ENCODE data around the gene FAM229A.
A peak's percentile ranks its signal among the peaks of the same experiment; 100 is the strongest.

FAM229A gene

DNA sequence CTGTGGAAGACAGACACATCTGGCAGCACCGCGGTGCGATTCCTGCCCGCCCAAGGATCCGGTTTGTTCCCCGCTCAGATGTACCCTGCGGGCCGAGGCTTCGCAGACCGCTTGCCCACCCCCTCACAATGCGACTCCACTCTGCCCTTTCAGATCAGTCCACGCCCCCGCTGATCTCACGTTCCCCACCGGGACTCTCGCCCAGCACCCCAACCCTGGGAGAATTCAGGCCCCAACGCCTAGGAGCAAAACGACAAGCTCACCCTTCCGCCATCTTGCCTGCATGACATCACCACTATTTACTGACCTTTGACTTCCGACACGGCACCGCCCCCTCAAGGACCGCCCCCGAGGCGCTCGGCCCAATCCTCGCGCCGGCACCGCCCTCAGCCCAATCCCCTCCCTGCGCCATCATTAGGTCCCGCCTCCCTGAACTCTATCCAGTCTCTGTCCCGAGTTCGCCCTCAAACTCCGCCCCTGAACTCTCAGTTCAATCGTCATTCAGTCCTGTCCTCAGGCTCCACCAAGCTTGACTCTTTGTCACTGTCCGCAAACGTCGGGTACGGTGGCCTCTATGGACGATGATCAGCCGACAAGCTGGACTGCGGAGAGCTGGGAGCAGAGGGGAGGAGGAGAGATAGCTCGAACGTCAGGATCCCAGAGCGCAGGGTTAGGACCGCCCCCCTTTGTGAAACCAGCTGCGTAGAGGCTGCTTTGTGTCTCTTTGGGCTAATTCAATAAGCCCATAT lies 32.0 kb upstream of the FAM229A start, which contains the start of gene BSDC1:
BSDC1 (minus strand) TSS at position 301 of the 749 bp plus-strand sequence; CDS start at position 274, 27 bp downstream.
- peak; percentile 99 for FAIRE-seq
- DNase-seq (ENCODE audit: insufficient read length): peak; percentile 89
- TF ChIP-seq TAF1 (IDR thresholded peaks at IDR 0.05; ENCODE audit: borderline replicate concordance, low read depth, low read length) (peak; percentile 70; the same call in 1 of the 2 replicates), POLR2A (IDR thresholded peaks at IDR 0.05; ENCODE audit: low read depth, low read length) (peak; percentile 95), POLR2AphosphoS5 (IDR thresholded peaks at IDR 0.05; ENCODE audit: low read depth, low read length) (peak; percentile 81; the same call in 1 of the 2 replicates)

GRCh38 chr1:32393832-32394140 lies 31.5 kb upstream of the FAM229A start:
- FAIRE-seq (no peak), DNase-seq (ENCODE audit: insufficient read length) (no peak)
- no peak for TF ChIP-seq POLR2A (IDR thresholded peaks at IDR 0.05; ENCODE audit: low read depth, low read length)
- TF ChIP-seq TAF1 (IDR thresholded peaks at IDR 0.05; ENCODE audit: borderline replicate concordance, low read depth, low read length): no peak
- TF ChIP-seq POLR2AphosphoS5 (IDR thresholded peaks at IDR 0.05; ENCODE audit: low read depth, low read length): no peak

GRCh38 chr1:32393136-32393535 lies 30.9 kb upstream of the FAM229A start:
- no peak for TF ChIP-seq TAF1 (IDR thresholded peaks at IDR 0.05; ENCODE audit: borderline replicate concordance, low read depth, low read length)
- no peak for TF ChIP-seq POLR2A (IDR thresholded peaks at IDR 0.05; ENCODE audit: low read depth, low read length)
- no peak for TF ChIP-seq POLR2AphosphoS5 (IDR thresholded peaks at IDR 0.05; ENCODE audit: low read depth, low read length)
- FAIRE-seq (no peak), DNase-seq (ENCODE audit: insufficient read length) (no peak)

GRCh38 chr1:32392325-32392724 lies 30.0 kb upstream of the FAM229A start:
- no peak for FAIRE-seq
- TF ChIP-seq TAF1 (IDR thresholded peaks at IDR 0.05; ENCODE audit: borderline replicate concordance, low read depth, low read length) (no peak), POLR2A (IDR thresholded peaks at IDR 0.05; ENCODE audit: low read depth, low read length) (no peak), POLR2AphosphoS5 (IDR thresholded peaks at IDR 0.05; ENCODE audit: low read depth, low read length) (no peak)
- no peak for DNase-seq (ENCODE audit: insufficient read length)

DNA sequence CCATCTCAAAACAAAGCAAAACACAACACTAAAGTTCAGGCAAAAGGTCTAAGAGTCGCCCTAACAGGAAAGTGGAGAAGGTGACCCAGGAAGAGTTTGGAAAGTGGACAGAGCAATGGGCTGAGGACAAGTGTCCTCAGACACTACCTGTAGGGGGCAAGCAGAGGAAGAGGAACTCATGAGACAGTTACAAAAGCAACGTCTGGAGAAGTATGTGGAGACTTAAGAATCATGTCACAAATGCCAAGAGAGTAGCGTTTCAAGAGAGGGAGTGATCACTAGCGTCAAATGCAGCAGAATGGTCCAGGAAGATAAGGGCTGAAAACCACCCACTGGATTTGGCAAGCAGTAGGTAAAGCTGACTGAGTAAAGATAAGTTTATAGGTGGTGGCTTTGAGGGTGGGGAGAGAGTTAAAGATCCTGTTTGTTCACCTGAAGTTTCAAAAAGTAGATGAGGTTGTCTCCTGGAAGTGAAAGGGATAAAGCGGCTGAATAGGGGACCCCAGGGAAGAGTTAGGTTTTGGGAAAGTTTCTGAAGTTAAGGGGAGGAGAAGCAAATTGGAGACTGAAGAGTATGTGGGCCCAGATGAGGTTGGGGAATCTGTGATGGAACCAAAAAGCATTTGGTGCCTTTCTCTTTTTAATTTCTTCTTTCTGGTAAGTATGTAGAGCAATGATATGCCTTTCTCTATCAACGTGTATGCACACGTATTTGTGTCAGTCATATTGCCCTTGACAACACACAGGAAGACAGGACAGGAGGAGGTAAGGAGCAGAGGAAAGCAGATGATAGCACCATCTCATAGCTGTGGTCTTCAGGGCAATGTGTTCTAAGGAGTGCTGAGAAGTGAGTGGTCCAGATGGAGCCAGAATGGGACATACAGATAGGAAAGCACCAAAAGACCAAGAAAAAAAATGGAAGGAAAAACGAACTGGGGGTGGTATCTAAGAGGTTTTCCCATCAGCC lies 28.9 kb upstream of the FAM229A start:
- TF ChIP-seq TAF1 (IDR thresholded peaks at IDR 0.05; ENCODE audit: borderline replicate concordance, low read depth, low read length) (no peak), POLR2A (IDR thresholded peaks at IDR 0.05; ENCODE audit: low read depth, low read length) (no peak), POLR2AphosphoS5 (IDR thresholded peaks at IDR 0.05; ENCODE audit: low read depth, low read length) (no peak)
- FAIRE-seq (no peak), DNase-seq (ENCODE audit: insufficient read length) (no peak)

GRCh38 chr1:32388641-32389040 lies 26.4 kb upstream of the FAM229A start:
- DNase-seq (ENCODE audit: insufficient read length) (no peak), FAIRE-seq (no peak)
- no peak for TF ChIP-seq POLR2AphosphoS5 (IDR thresholded peaks at IDR 0.05; ENCODE audit: low read depth, low read length)
- no peak for TF ChIP-seq TAF1 (IDR thresholded peaks at IDR 0.05; ENCODE audit: borderline replicate concordance, low read depth, low read length)
- TF ChIP-seq POLR2A (IDR thresholded peaks at IDR 0.05; ENCODE audit: low read depth, low read length): no peak

- no peak for DNase-seq (ENCODE audit: insufficient read length)
- FAIRE-seq: no peak
- no peak for TF ChIP-seq POLR2AphosphoS5 (IDR thresholded peaks at IDR 0.05; ENCODE audit: low read depth, low read length)
Observed at GRCh38 chr1:32386676-32387392, 24.5 kb upstream of the FAM229A start.

DNA sequence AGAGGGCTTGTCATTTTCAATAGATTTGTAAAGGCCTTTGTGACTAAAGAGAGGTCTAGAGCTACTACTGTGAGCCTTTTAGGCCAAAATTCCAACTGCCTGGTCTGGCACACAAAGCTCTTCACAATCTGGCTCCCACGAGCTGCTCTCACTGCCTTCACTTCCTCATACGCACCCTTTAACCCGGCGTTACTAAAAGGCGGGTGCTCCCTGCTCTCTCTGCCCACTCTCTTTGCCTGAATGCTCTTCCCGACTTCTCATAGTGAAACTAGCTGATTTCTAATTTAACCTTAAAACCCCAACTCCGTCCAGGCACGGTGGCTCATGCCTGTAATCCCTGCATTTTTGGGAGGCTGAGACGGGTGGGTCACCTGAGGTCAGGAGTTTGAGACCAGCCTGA lies 17.8 kb upstream of the FAM229A start:
- TF ChIP-seq POLR2A (IDR thresholded peaks at IDR 0.05; ENCODE audit: low read depth, low read length): no peak
- TF ChIP-seq TAF1 (IDR thresholded peaks at IDR 0.05; ENCODE audit: borderline replicate concordance, low read depth, low read length): no peak
- no peak for TF ChIP-seq POLR2AphosphoS5 (IDR thresholded peaks at IDR 0.05; ENCODE audit: low read depth, low read length)
- FAIRE-seq: no peak
- no peak for DNase-seq (ENCODE audit: insufficient read length)

DNA sequence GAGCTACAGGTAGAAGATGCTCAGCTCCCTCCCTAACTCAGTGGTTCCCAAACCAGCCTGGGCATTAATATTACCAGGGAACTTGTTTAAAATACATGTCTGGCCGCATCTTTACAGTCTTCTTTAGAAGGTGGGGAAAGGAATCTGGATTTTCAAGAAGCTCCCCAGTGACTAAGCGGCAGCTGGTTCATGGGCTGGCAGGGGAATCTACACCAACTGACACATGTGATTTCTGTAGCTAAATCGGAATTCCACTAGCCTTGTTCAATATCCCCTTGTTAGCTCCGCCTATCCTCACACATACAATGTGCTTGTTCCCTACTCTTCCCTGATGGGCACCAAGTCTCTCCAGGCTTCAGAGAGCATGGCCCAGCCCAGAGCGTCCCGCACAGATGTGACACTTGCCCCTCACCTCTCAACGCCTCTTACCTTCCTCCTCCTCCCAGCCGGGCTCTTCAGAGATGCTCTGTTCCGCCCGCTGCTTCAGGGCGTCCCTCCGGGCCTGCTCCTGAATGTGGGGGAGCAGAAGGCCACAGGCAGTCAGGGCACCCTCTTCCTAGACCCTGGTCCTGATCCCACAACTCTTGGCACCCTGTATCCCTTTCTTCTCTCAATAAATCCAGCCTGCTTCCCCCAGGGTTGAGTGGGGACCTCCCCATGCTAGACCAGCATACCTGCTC lies 15.4 kb upstream of the FAM229A start:
- TF ChIP-seq TAF1 (IDR thresholded peaks at IDR 0.05; ENCODE audit: borderline replicate concordance, low read depth, low read length): no peak
- no peak for TF ChIP-seq POLR2A (IDR thresholded peaks at IDR 0.05; ENCODE audit: low read depth, low read length)
- TF ChIP-seq POLR2AphosphoS5 (IDR thresholded peaks at IDR 0.05; ENCODE audit: low read depth, low read length): no peak
- no peak for DNase-seq (ENCODE audit: insufficient read length)
- FAIRE-seq: no peak

DNA sequence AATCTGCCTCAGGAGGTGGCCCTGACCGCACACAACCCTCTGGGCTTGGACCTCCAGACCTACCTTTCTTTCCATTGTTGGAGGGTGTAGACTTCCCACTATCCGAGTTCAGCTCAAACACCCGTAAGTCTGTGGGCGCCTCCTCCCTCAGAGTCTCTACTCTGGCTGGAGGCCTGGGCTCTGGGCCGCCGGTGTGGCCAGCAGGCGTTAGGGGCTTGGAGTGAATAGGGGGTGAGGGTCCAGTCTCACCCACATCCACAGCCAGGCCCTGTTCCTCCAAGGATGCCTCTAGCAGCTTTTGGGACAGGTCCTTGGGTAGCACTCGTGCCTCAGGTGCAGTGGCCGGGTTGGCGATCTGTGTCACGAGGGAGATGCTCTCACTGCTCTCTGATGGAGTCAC lies 13.9 kb upstream of the FAM229A start:
- no peak for FAIRE-seq
- TF ChIP-seq POLR2AphosphoS5 (IDR thresholded peaks at IDR 0.05; ENCODE audit: low read depth, low read length) (no peak), POLR2A (IDR thresholded peaks at IDR 0.05; ENCODE audit: low read depth, low read length) (no peak), TAF1 (IDR thresholded peaks at IDR 0.05; ENCODE audit: borderline replicate concordance, low read depth, low read length) (no peak)

More for the DNA sequence above, 13.9 kb upstream of the FAM229A start:
- no peak for DNase-seq (ENCODE audit: insufficient read length)

Data from GM12892 (cell line).